IMR-90 (cell line): Measurements from ENCODE around the gene CDK2AP2.

Experiments used
- BHLHE40 ChIP-seq: fragments of 150-350 bp; IDR thresholded peaks from 2 replicates; pipeline ENCODE4 v1.6.1; 2016; ENCODE audit warnings: mild to moderate bottlenecking, low read depth, low read length
- FOS ChIP-seq: fragments of 150-350 bp; IDR thresholded peaks from 2 replicates; pipeline ENCODE4 v1.6.1; 2016; ENCODE audit warnings: low read depth, low read length
- MAFK ChIP-seq: IDR thresholded peaks from 2 replicates; pipeline ENCODE4 v1.6.1; 2012; ENCODE audit warnings: low read depth, low read length, improper control_type of control experiment
- MAZ ChIP-seq: IDR thresholded peaks from 2 replicates; pipeline ENCODE4 v1.6.1; 2012; ENCODE audit warnings: low read depth, mild to moderate bottlenecking, low read length, improper control_type of control experiment, moderate library complexity, borderline replicate concordance
- MXI1 ChIP-seq: IDR thresholded peaks from 2 replicates; pipeline ENCODE4 v1.6.1; 2012; ENCODE audit warnings: low read depth, mild to moderate bottlenecking, low read length, moderate library complexity, borderline replicate concordance
- NFE2L2 ChIP-seq: fragments of 150-350 bp; IDR thresholded peaks from 2 replicates; pipeline ENCODE4 v1.6.1; 2016; ENCODE audit warnings: low read depth, mild to moderate bottlenecking, low read length
- POLR2A ChIP-seq: IDR thresholded peaks from 2 replicates; pipeline ENCODE4 v1.6.1; 2012; ENCODE audit warnings: mild to moderate bottlenecking, low read depth, low read length
- RAD21 ChIP-seq: IDR thresholded peaks from 2 replicates; pipeline ENCODE4 v1.6.1; 2012; ENCODE audit warnings: low read length, improper control_type of control experiment
- RCOR1 ChIP-seq: IDR thresholded peaks from 2 replicates; pipeline ENCODE4 v1.6.1; 2012; ENCODE audit warnings: mild to moderate bottlenecking, low read length, improper control_type of control experiment; ENCODE audit not compliant: insufficient replicate concordance
- RFX5 ChIP-seq: IDR thresholded peaks from 2 replicates; pipeline ENCODE4 v1.8.0; 2012; ENCODE audit warnings: low read depth, mild to moderate bottlenecking, low read length, moderate library complexity
- SMC3 ChIP-seq: fragments of 150-350 bp; IDR thresholded peaks from 2 replicates; pipeline ENCODE4 v1.6.1; 2016; ENCODE audit warnings: low read depth, mild to moderate bottlenecking, antibody characterized with exemption, low read length, moderate library complexity
- USF2 ChIP-seq: fragments of 150-350 bp; IDR thresholded peaks from 2 replicates; pipeline ENCODE4 v1.6.1; 2017; ENCODE audit warnings: mild to moderate bottlenecking, antibody characterized with exemption, low read length, low read depth
- TF ChIP-seq, protein P1 (sequence below): conservative IDR thresholded peaks from 2 replicates; pipeline ENCODE4 v1.5.1; 2012; ENCODE audit warnings: mild to moderate bottlenecking, low read depth, low read length, improper control_type of control experiment
- TF ChIP-seq, protein P2 (sequence below): fragments of 150-350 bp; IDR thresholded peaks from 2 replicates; pipeline ENCODE4 v1.6.1; 2016; ENCODE audit warnings: low read depth, mild to moderate bottlenecking, low read length, moderate library complexity, borderline replicate concordance

- TF ChIP-seq MAFK, result no peak
- TF ChIP-seq RAD21, result no peak
- TF ChIP-seq, protein P1, sequence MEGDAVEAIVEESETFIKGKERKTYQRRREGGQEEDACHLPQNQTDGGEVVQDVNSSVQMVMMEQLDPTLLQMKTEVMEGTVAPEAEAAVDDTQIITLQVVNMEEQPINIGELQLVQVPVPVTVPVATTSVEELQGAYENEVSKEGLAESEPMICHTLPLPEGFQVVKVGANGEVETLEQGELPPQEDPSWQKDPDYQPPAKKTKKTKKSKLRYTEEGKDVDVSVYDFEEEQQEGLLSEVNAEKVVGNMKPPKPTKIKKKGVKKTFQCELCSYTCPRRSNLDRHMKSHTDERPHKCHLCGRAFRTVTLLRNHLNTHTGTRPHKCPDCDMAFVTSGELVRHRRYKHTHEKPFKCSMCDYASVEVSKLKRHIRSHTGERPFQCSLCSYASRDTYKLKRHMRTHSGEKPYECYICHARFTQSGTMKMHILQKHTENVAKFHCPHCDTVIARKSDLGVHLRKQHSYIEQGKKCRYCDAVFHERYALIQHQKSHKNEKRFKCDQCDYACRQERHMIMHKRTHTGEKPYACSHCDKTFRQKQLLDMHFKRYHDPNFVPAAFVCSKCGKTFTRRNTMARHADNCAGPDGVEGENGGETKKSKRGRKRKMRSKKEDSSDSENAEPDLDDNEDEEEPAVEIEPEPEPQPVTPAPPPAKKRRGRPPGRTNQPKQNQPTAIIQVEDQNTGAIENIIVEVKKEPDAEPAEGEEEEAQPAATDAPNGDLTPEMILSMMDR, result no peak
- no peak for TF ChIP-seq POLR2A
- TF ChIP-seq, protein P2, sequence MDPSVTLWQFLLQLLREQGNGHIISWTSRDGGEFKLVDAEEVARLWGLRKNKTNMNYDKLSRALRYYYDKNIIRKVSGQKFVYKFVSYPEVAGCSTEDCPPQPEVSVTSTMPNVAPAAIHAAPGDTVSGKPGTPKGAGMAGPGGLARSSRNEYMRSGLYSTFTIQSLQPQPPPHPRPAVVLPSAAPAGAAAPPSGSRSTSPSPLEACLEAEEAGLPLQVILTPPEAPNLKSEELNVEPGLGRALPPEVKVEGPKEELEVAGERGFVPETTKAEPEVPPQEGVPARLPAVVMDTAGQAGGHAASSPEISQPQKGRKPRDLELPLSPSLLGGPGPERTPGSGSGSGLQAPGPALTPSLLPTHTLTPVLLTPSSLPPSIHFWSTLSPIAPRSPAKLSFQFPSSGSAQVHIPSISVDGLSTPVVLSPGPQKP, result no peak
- no peak for TF ChIP-seq USF2
- no peak for TF ChIP-seq RFX5
- TF ChIP-seq MXI1, result no peak
- no peak for TF ChIP-seq FOS
- TF ChIP-seq NFE2L2, result no peak
- TF ChIP-seq BHLHE40, result no peak
- TF ChIP-seq RCOR1, result no peak
- TF ChIP-seq MAZ, result no peak
- TF ChIP-seq SMC3, result no peak
Measured at GRCh38 chr11:67493548-67494370, 14.2 kb downstream of the CDK2AP2 start.
